OCI-LY7 (cell line): ENCODE results near the gene FBRSL1. TPM values are rescaled to one million over a fixed set of nuclear protein-coding genes. Genes with fewer than 3 reads are reported as not detected.

Experiments used
- BruUV-seq: library from RNA; stranded (reverse); fragments of 400-500 nt; replicated peaks from 2 replicates; lab custom pipeline; 2021; lab: Mats Ljungman, UMichigan
- CTCF ChIA-PET: fragments of 300-600 bp; sonication (Branson Sonifier 250); formaldehyde crosslinking; loops from one replicate; lab custom pipeline; 2022; ENCODE audit warnings: antibody characterized with exemption; ENCODE audit not compliant: unreplicated experiment; lab: Charles Lee
- POLR2A ChIA-PET: fragments of 300-600 bp; sonication (Branson Sonifier 250); formaldehyde crosslinking; loops from one replicate; lab custom pipeline; 2022; ENCODE audit warnings: antibody characterized with exemption; lab: Charles Lee
- DNase-seq: peaks from one replicate; pipeline ENCODE4 v3.0.0-alpha.2; 2015; ENCODE audit warnings: low spot score
- H2AFZ ChIP-seq: fragments of 200-600 bp; sonication (generic), shearing (Covaris generic); 2 replicates; pipeline ENCODE4 v1.6.1; 2014; ENCODE audit warnings: mild to moderate bottlenecking, antibody characterized with exemption, low read length, moderate library complexity
- H3K27ac ChIP-seq: fragments of 200-600 bp; sonication (generic); 2 replicates; pipeline ENCODE4 v1.5.1; 2014; ENCODE audit warnings: mixed run types, low read depth, mild to moderate bottlenecking, moderate library complexity, low read length, inconsistent platforms; ENCODE audit not compliant: poor library complexity, severe bottlenecking
- H3K36me3 ChIP-seq: fragments of 200-600 bp; sonication (generic); 2 replicates; pipeline ENCODE4 v1.6.1; 2014; ENCODE audit warnings: mild to moderate bottlenecking, antibody characterized with exemption, low read length, moderate library complexity, mixed read lengths; ENCODE audit not compliant: insufficient read depth
- H3K4me1 ChIP-seq: fragments of 200-600 bp; sonication (generic); 2 replicates; pipeline ENCODE4 v1.5.1; 2014; ENCODE audit warnings: mild to moderate bottlenecking, low read length; ENCODE audit not compliant: insufficient read depth, poor library complexity, severe bottlenecking
- H3K4me2 ChIP-seq: fragments of 200-600 bp; sonication (generic); 2 replicates; pipeline ENCODE4 v1.6.1; 2014; ENCODE audit warnings: mild to moderate bottlenecking, low read length
- H3K4me3 ChIP-seq: fragments of 200-600 bp; sonication (generic); 2 replicates; pipeline ENCODE4 v1.5.1; 2014; ENCODE audit warnings: mild to moderate bottlenecking, low read depth, low read length; ENCODE audit not compliant: poor library complexity, severe bottlenecking
- H3K79me2 ChIP-seq: fragments of 200-600 bp; sonication (generic); 2 replicates; pipeline ENCODE4 v1.6.1; 2016; ENCODE audit warnings: low read depth, mild to moderate bottlenecking, low read length, moderate library complexity, mixed read lengths; ENCODE audit not compliant: insufficient read depth
- H3K9me2 ChIP-seq: fragments of 200-600 bp; sonication (generic); 2 replicates; pipeline ENCODE4 v1.6.1; 2016; ENCODE audit warnings: mild to moderate bottlenecking, low read length, mixed read lengths; ENCODE audit not compliant: insufficient read depth
- H3K9me3 ChIP-seq: fragments of 200-600 bp; sonication (generic); 2 replicates; pipeline ENCODE4 v1.6.1; 2014; ENCODE audit warnings: mild to moderate bottlenecking, mixed run types, low read length, mixed read lengths
- H4K20me1 ChIP-seq: fragments of 200-600 bp; sonication (generic); 2 replicates; pipeline ENCODE4 v1.6.1; 2014; ENCODE audit warnings: mild to moderate bottlenecking, antibody characterized with exemption, low read length, moderate library complexity, mixed read lengths; ENCODE audit not compliant: insufficient read depth
- EZH2phosphoT487 ChIP-seq: fragments of 200-600 bp; sonication (generic); IDR thresholded peaks from 2 replicates; pipeline ENCODE4 v1.6.1; 2018; ENCODE audit warnings: low read depth, borderline replicate concordance, mild to moderate bottlenecking, mixed run types, antibody characterized with exemption, low read length, moderate library complexity, mixed read lengths
- intact Hi-C: fragments of 100-400 bp; cut with micrococcal nuclease; formaldehyde crosslinking; loops from one replicate; pipeline ENCODE4 v1.10.0; 2022; ENCODE audit not compliant: unreplicated experiment
- total RNA-seq, 2 experiments: library from RNA; depleted of rRNA in 1 of 2; stranded (reverse); fragments of >200 nt in 1 of 2; shearing (Covaris generic) in 1 of 2; gene quantifications; 2 replicates each; pipeline ENCODE4 v1.2.3, GENCODE V29; 2014 to 2022
- TF ChIP-seq, protein P1 (sequence below): fragments of 200-600 bp; sonication (generic); conservative IDR thresholded peaks from 2 replicates; pipeline ENCODE4 v1.5.1; 2014; ENCODE audit warnings: mild to moderate bottlenecking, antibody characterized with exemption, low read length, moderate library complexity, mixed read lengths

Gene FBRSL1
- total RNA-seq, 2 experiments from 2014 or later = 24.6 to 87.8 TPM

GRCh38 chr12:132547205-132547740, 57.3 kb downstream of the FBRSL1 start:
- no peaks in the 10 kb centered on the region for H3K9me2 ChIP-seq
- H2AFZ ChIP-seq = no peak overlapping the region
- TF ChIP-seq EZH2phosphoT487 = no peak
- H3K27ac ChIP-seq = no peak overlapping the region
- no peak for DNase-seq
- H3K36me3 ChIP-seq = no peaks in the 10 kb centered on the region
- H3K4me2 ChIP-seq = no peak overlapping the region
- ChIA-PET CTCF (interaction anchor here (0.6 kb wide), 1 partner anchor 18 kb away, joined by 3 read pairs; no protein-coding TSS in a partner anchor), POLR2A (no interaction called here)
- H3K4me1 ChIP-seq = peaks cover 3% of the 10 kb centered on the region
- H3K79me2 ChIP-seq = no peaks in the 10 kb centered on the region
- no TSS peak for BruUV-seq
- no peak overlapping the region for H3K4me3 ChIP-seq
- intact Hi-C loops = no loop called here
- H4K20me1 ChIP-seq = no peaks in the 10 kb centered on the region
- no peaks in the 10 kb centered on the region for H3K9me3 ChIP-seq

GRCh38 chr12:132548430-132549058, 58.6 kb downstream of the FBRSL1 start:
- H3K79me2 ChIP-seq = no peaks in the 10 kb centered on the region
- H3K9me3 ChIP-seq = no peaks in the 10 kb centered on the region
- TF ChIP-seq, protein P1, sequence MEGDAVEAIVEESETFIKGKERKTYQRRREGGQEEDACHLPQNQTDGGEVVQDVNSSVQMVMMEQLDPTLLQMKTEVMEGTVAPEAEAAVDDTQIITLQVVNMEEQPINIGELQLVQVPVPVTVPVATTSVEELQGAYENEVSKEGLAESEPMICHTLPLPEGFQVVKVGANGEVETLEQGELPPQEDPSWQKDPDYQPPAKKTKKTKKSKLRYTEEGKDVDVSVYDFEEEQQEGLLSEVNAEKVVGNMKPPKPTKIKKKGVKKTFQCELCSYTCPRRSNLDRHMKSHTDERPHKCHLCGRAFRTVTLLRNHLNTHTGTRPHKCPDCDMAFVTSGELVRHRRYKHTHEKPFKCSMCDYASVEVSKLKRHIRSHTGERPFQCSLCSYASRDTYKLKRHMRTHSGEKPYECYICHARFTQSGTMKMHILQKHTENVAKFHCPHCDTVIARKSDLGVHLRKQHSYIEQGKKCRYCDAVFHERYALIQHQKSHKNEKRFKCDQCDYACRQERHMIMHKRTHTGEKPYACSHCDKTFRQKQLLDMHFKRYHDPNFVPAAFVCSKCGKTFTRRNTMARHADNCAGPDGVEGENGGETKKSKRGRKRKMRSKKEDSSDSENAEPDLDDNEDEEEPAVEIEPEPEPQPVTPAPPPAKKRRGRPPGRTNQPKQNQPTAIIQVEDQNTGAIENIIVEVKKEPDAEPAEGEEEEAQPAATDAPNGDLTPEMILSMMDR = no peak
- no peak for TF ChIP-seq EZH2phosphoT487
- H3K36me3 ChIP-seq = no peaks in the 10 kb centered on the region
- ChIA-PET CTCF (no interaction called here), POLR2A (no interaction called here)
- H3K4me1 ChIP-seq = no peaks in the 10 kb centered on the region
- H3K4me2 ChIP-seq = no peak overlapping the region
- H3K27ac ChIP-seq = no peak overlapping the region
- intact Hi-C loops = no loop called here
- no TSS peak for BruUV-seq
- no peak for DNase-seq
- H4K20me1 ChIP-seq = no peaks in the 10 kb centered on the region
- no peaks in the 10 kb centered on the region for H3K9me2 ChIP-seq
- no peak overlapping the region for H3K4me3 ChIP-seq
- H2AFZ ChIP-seq = no peak overlapping the region

DNA sequence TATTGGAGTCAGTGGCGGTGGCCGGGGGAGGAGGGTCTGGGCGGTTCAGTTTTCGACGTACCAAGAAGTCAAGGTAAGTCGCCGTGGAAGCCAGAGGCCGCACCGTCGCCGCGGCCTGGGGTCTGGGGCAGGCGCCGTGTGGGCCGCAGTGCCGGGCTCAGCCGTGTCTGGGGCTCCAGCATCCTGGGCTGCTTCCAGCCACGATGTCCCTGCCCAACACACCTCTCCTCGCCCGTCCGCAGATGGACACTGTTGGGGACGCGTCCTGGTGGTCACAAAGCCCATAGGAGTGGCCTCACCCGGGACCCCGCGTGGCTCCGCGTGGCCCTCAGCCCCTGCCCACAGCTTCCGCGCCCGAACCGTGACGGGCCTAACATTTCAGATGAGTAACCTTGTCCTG, 59.1 kb downstream of the FBRSL1 start:
- H4K20me1 ChIP-seq = no peaks in the 10 kb centered on the region
- intact Hi-C loops = no loop called here

More for the DNA sequence above, 59.1 kb downstream of the FBRSL1 start:
- DNase-seq = no peak
- POLR2A ChIA-PET = no interaction called here
- Histone ChIP-seq H3K79me2 (no peaks in the 10 kb centered on the region), H3K4me2 (no peak overlapping the region), H3K4me1 (no peaks in the 10 kb centered on the region), H3K27ac (no peak overlapping the region), H2AFZ (no peak overlapping the region), H3K36me3 (no peaks in the 10 kb centered on the region), H3K4me3 (no peak overlapping the region), H3K9me3 (no peaks in the 10 kb centered on the region), H3K9me2 (no peaks in the 10 kb centered on the region)
- CTCF ChIA-PET = no interaction called here
- no peak for TF ChIP-seq EZH2phosphoT487
- TF ChIP-seq, protein P1 = no peak
- no TSS peak for BruUV-seq
